Activated naive CD4-positive, alpha-beta T cell treated with Interleukin-2 at 50 U/mL for 16 hours (primary cell): ENCODE measurements around the gene MFAP3L.
"Not testable (repeated sequence)": the region's sequence is repeated elsewhere in the genome, so short reads cannot be mapped to it uniquely, and the experiment has no call there.

Source experiments
- DNase-seq: peaks from one replicate; pipeline ENCODE4 v3.0.0-alpha.2; 2020

MFAP3L gene

GRCh38 chr4:169986369-169986768 lies 39.8 kb downstream of the MFAP3L start:
- no peak for DNase-seq

- no peak for DNase-seq
Observed at GRCh38 chr4:169985881-169986280, 40.3 kb downstream of the MFAP3L start.

- no peak for DNase-seq
Observed at GRCh38 chr4:169984745-169985144, 41.5 kb downstream of the MFAP3L start.

GRCh38 chr4:169984173-169984572 lies 42.0 kb downstream of the MFAP3L start:
- no peak for DNase-seq

GRCh38 chr4:169976951-169977350 lies 49.2 kb downstream of the MFAP3L start:
- DNase-seq: no peak

GRCh38 chr4:169975838-169976796 lies 50.1 kb downstream of the MFAP3L start:
- no peak for DNase-seq

GRCh38 chr4:169975131-169975837 lies 50.9 kb downstream of the MFAP3L start:
- no peak for DNase-seq

- DNase-seq: no peak
Observed at GRCh38 chr4:169971456-169972015, 54.7 kb downstream of the MFAP3L start.

GRCh38 chr4:169968999-169969398 lies 57.2 kb downstream of the MFAP3L start:
- no peak for DNase-seq

GRCh38 chr4:169963998-169964397 lies 62.2 kb downstream of the MFAP3L start:
- no peak for DNase-seq

- DNase-seq: no peak
Observed at GRCh38 chr4:169959254-169959653, 66.9 kb downstream of the MFAP3L start.

- no peak for DNase-seq
Observed at GRCh38 chr4:169958629-169959028, 67.6 kb downstream of the MFAP3L start.

GRCh38 chr4:169957785-169958184 lies 68.4 kb downstream of the MFAP3L start:
- DNase-seq: no peak

- DNase-seq: no peak
Observed at GRCh38 chr4:169956091-169956843, 69.9 kb downstream of the MFAP3L start.

GRCh38 chr4:169955521-169955920 lies 70.7 kb downstream of the MFAP3L start:
- no peak for DNase-seq

GRCh38 chr4:169952236-169953002 lies 73.8 kb downstream of the MFAP3L start:
- DNase-seq: no peak

GRCh38 chr4:169948271-169948670 lies 77.9 kb downstream of the MFAP3L start:
- DNase-seq: no peak

- DNase-seq: no peak
Observed at GRCh38 chr4:169945636-169946035, 80.6 kb downstream of the MFAP3L start.

GRCh38 chr4:169943601-169944000 lies 82.6 kb downstream of the MFAP3L start:
- not testable (repeated sequence) for DNase-seq

- no peak for DNase-seq
Observed at GRCh38 chr4:169941141-169941540, 85.1 kb downstream of the MFAP3L start.

GRCh38 chr4:169940460-169940859 lies 85.7 kb downstream of the MFAP3L start:
- DNase-seq: no peak
